Measurements from ENCODE around the gene TIMM10B. TPM values are rescaled to one million over a fixed set of nuclear protein-coding genes. Genes with fewer than 3 reads are reported as not detected.

The TIMM10B gene
- total RNA-seq, 1 experiment from 2014 or later = 21.0 TPM

DNA sequence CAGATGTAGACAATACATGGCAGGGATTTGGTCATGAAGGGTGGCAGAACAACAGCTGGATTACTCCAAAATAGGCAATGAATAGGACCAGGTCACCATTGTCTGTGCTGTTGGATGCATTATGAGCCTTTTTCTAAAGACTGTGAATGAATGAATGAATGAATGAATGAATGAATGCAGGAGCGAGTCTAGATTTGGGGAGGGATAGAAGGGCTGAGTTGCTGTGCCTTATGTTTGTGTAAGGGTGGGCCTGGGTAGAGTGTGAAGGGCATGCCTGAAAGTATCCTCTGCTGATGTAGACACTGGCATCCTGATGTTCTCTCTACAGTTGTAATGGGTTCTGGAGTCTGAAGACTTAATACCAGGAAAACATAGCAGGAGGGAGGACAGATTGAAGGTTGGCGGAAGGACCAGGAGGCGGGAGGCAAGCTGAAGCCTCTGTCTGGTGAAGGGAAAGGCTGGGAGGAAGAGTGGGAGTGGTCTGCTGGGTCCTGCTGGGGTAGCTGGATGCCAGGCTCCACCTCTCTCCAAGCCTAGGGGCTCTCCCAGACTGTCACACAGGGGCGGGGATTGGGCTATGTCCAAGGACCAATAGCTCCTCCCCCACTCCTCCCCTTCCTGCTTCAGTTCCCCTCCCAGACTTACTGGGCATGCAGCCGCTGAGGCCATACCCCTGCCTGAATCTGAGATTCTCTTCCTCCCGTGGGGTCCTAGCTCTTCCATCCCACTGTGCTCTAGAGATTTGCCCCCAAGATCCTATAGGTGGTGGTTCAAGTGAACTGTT lies 12.4 kb upstream of the TIMM10B start:
- no peak for DNase-seq (ENCODE audit: extremely low read depth, low read depth)

- DNase-seq (ENCODE audit: extremely low read depth, low read depth) = no peak
Observed at GRCh38 chr11:6469599-6469998, 11.7 kb upstream of the TIMM10B start.

DNA sequence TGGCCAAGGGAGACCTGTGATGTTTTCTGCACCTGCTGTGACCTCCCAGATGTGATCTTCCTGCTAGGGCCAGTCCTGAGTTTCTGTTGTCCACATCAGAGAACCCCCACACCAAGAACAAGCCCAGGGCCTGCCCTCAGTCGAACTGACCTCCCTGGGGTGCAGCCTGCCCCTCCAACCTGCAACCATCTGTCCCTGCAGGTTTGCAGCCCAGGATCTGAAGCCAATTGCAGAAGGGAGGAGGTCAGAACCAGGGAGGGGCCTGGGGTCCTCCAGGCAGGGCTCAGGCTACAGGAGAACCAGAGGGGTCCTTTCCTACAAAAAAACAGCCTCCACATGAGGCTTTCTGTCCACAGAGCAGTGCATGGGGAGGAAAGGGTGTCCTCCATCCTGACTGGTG lies 8.4 kb upstream of the TIMM10B start:
- no peak for DNase-seq (ENCODE audit: extremely low read depth, low read depth)

GRCh38 chr11:6473451-6474412 lies 7.6 kb upstream of the TIMM10B start, which contains the start of gene TRIM3:
Gene TRIM3, minus strand, starts transcription at chr11:6473941. Its CDS starts 8,246 bp downstream, at chr11:6465695.
- DNase-seq (ENCODE audit: extremely low read depth, low read depth) = peak; percentile 71

- no peak for DNase-seq (ENCODE audit: extremely low read depth, low read depth)
Observed at GRCh38 chr11:6474413-6474792, 6.9 kb upstream of the TIMM10B start.

DNA sequence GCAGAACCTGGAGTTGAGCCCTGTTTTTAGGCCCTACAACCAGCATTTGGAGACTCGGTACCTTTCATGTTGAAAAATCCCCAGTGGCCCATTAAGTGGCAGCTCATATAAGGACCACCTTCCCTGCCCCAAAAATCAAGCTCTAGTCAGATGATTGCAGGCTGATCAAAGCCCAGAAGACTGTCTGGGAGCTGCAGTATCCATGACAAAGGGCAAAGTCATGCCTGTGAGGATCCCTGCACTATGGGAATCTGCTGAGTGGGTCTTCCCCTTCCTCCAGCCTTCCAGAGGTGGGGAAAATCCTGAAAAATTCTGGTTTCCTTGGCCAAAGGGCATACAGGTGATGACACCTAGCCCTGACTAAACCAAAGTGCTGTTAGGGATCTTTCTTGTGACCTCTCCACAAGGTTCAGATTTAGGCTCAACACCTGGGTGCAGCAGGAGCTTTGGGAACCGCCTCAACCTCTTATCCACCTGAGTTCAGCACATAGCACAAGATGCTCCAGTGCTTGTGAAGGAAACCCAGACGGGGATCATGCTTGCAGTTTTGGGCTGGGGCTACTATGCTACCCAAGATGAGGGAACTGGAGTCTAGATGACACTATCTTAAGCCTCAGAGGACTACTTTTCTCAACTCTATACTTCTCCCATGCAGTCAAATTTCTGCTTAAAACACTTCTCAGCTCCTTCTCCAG lies 6.3 kb upstream of the TIMM10B start:
- no peak for DNase-seq (ENCODE audit: extremely low read depth, low read depth)

GRCh38 chr11:6475936-6476335 lies 5.4 kb upstream of the TIMM10B start:
- DNase-seq (ENCODE audit: extremely low read depth, low read depth) = no peak

- no peak for DNase-seq (ENCODE audit: extremely low read depth, low read depth)
Observed at GRCh38 chr11:6476571-6476970, 4.7 kb upstream of the TIMM10B start.

DNA sequence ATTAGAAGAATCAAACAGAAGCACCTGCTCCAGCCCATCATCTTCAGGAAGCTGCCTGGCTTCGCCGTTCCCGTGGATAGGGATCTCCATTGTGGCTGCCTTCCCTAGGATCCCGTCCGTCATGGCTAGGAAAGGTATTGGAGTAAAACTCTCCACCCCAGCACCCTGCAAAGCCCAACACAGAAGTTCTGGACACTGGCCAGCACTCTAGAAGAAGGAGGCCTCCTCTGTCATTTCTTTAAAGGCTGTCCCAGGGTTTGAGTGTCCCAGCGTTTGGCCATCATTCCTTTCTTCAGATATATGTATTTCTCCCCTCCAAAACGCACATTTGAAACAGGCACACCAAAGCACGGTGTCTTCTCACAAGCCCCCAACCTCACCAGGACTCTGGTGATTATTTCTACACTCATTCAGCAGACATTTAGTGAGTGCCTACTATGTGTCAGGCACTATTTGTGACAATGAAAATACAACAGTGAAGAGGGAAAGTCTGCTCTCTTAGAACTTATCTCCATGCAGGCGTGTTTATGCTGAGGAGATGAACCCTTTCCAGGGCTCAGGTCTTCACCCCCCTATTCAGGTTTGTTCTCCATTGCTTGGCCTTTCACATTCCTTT lies 894 bp upstream of the TIMM10B start:
- no peak for DNase-seq (ENCODE audit: extremely low read depth, low read depth)

- no peak for DNase-seq (ENCODE audit: extremely low read depth, low read depth)
Observed at GRCh38 chr11:6481924-6482275, 599 bp downstream of the TIMM10B start.

DNA sequence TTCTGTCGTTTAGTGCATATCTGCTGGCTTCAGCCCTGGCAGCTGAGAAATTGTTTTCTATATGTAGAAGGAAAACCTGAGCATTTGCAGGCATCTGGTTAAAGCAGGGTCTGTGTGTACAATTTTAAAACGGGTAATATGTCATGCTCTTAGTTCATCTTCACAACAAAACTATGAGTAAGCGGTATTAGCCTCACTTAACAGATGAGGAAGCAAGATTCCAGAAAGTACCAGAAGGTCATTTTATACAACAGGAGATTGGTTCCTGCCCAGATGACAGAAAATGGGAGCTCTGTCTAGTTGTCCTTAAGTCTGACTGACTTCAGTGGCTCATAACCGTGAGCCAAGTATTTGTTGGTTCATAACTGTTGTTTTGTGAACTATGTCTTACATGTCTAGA lies 1.1 kb downstream of the TIMM10B start:
- DNase-seq (ENCODE audit: extremely low read depth, low read depth) = no peak

DNA sequence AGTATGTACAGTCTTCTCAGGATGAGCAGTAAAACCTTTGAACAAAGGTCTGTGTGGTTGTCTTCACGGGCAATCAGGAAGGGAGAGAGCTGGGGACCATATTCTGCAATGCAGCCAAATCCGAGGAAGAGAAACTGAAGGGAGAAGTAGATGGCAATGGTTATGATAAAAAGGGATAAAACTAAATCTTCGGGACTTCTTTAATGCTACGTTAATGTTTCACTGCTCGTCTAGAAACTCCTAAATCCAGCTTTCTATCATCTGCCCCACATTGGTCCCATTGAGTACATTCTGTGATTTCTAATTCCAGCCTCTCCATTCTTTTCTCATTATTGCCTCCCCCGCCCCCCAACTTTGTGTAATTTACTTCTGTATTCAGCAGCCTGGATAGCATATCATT lies 1.7 kb downstream of the TIMM10B start:
- no peak for DNase-seq (ENCODE audit: extremely low read depth, low read depth)

- DNase-seq (ENCODE audit: extremely low read depth, low read depth) = no peak
Observed at GRCh38 chr11:6485661-6486060, 4.4 kb downstream of the TIMM10B start.

DNA sequence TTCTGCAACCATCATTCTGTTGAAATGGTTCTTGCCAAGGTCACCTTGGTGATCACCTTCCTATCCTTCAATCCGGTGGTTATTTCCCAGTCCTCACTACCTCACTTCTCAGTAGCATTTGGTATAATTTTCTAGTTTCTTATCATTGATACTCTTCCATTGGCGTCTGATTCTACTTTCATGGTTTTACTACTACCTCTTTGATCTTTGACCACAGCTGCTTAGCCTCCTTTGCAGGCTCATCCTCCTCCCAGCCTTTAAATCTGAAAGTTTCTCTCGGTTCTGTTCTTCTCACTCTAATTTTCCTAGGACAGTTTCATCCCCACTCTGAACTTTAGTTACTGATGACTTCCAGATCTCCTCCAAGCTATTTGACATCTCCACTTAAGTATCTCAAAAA lies 5.0 kb downstream of the TIMM10B start:
- no peak for DNase-seq (ENCODE audit: extremely low read depth, low read depth)

GRCh38 chr11:6486938-6487337 lies 5.6 kb downstream of the TIMM10B start:
- no peak for DNase-seq (ENCODE audit: extremely low read depth, low read depth)

GRCh38 chr11:6488342-6488741 lies 7.0 kb downstream of the TIMM10B start:
- no peak for DNase-seq (ENCODE audit: extremely low read depth, low read depth)

- no peak for DNase-seq (ENCODE audit: extremely low read depth, low read depth)
Observed at GRCh38 chr11:6488821-6489220, 7.5 kb downstream of the TIMM10B start.

DNA sequence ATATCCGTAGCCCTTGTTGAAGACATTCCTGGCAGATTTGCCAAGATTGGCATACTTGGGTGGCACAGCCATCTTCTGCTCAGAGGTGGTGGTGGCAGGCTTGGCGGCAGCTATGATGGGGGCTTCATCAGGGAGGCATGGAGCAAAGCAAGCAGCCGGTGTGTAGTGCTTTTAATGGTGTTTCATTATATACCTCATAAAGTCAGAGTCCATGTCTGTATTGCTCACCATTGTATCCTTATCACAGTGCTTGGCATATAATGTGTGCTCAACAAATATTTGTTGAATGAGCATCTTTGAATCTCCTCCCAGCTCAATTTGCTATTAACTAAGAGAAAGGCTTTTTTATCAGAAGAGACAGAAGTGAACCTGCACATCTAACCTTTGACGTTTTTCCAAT lies 8.0 kb downstream of the TIMM10B start:
- no peak for DNase-seq (ENCODE audit: extremely low read depth, low read depth)

GRCh38 chr11:6497069-6497839 lies 16.0 kb downstream of the TIMM10B start, which contains the start of gene DNHD1:
Gene DNHD1, plus strand, starts transcription at chr11:6497280. Its CDS starts 936 bp downstream, at chr11:6498216.
- no peak for DNase-seq (ENCODE audit: extremely low read depth, low read depth)

- no peak for DNase-seq (ENCODE audit: extremely low read depth, low read depth)
Observed at GRCh38 chr11:6498121-6498520, 16.8 kb downstream of the TIMM10B start.

All from NCI-H460 (cell line).